Measurements from ENCODE around the gene COL5A1.

The COL5A1 gene

GRCh38 chr9:134645607-134646365, 4.2 kb downstream of the COL5A1 start:
- no peak for DNase-seq (ENCODE audit: low read depth in 1 of 2, low spot score in 1 of 2)
- Histone ChIP-seq H3K27me3 (ENCODE audit: insufficient read depth, poor library complexity, severe bottlenecking) (peaks cover 12% of the 10 kb centered on the region), H3K4me3 (replicated peaks; ENCODE audit: insufficient read depth, low read length) (no peak overlapping the region), H3K27ac (replicated peaks) (no peak overlapping the region)
- TF ChIP-seq GABPA (IDR thresholded peaks at IDR 0.05; ENCODE audit: low read depth) (no peak), CTCF (IDR thresholded peaks at IDR 0.05; ENCODE audit: insufficient read depth, low read length) (no peak), REST (IDR thresholded peaks at IDR 0.05; ENCODE audit: insufficient replicate concordance, low read depth) (no peak), SPI1 (IDR thresholded peaks at IDR 0.05; ENCODE audit: borderline replicate concordance, low read depth) (no peak), POLR2AphosphoS5 (IDR thresholded peaks at IDR 0.05; ENCODE audit: low read depth) (no peak)

- TF ChIP-seq CTCF (IDR thresholded peaks at IDR 0.05; ENCODE audit: insufficient read depth, low read length) = no peak
- peaks cover 5% of the 10 kb centered on the region for H3K27me3 ChIP-seq (ENCODE audit: insufficient read depth, poor library complexity, severe bottlenecking)
- H3K4me3 ChIP-seq (replicated peaks; ENCODE audit: insufficient read depth, low read length) = no peak overlapping the region
- H3K27ac ChIP-seq (replicated peaks) = no peak overlapping the region
- DNase-seq (ENCODE audit: low read depth in 1 of 2, low spot score in 1 of 2) = no peak
These were observed 5.9 kb downstream of the COL5A1 start for GRCh38 chr9:134647359-134648080.

DNA sequence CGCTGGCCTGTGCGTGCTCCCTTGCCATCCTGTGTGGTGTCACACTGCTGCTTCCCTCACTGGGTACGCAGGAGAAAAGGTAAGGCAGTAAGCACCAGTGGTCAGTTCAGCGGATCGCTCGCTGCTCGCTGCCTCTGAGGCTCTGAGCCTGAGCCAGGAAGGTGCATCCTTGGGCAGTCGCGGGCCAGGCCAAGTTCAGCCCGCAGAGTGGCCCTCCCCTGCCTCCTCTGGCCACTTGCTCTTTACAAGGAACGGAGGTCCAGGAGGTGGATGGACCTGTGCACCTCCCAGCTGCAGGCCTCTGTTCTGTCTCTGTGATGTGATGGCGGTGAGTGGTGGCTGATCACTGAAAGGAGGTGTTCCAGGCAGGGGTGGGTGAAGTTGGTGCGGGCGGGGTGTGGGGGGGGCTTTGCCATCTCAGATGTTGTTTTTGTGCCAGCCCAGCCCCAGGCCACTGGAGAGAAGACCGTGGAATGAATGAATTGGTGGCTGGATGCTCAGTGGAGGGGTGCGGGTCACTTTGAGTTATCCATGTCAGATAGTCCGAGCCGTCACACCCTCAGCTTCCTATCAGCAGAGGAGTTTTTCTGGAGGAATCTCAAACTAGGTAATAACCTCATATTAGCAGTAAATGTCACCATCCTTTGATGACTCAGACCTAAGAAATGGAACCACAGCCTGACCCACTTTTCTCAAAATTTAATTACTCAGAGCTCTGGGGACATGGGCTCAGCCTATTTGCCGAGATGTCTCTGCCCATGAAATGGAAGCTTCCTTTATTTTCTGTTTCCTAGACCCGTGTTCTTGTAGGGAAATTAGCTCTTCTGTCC, 7.3 kb downstream of the COL5A1 start:
- Histone ChIP-seq H3K27ac (replicated peaks) (no peak overlapping the region), H3K4me3 (replicated peaks; ENCODE audit: insufficient read depth, low read length) (no peak overlapping the region), H3K27me3 (ENCODE audit: insufficient read depth, poor library complexity, severe bottlenecking) (no peaks in the 10 kb centered on the region)
- TF ChIP-seq CTCF (IDR thresholded peaks at IDR 0.05; ENCODE audit: insufficient read depth, low read length) (no peak), REST (IDR thresholded peaks at IDR 0.05; ENCODE audit: insufficient replicate concordance, low read depth) (no peak), GABPA (IDR thresholded peaks at IDR 0.05; ENCODE audit: low read depth) (no peak), SPI1 (IDR thresholded peaks at IDR 0.05; ENCODE audit: borderline replicate concordance, low read depth) (no peak), POLR2AphosphoS5 (IDR thresholded peaks at IDR 0.05; ENCODE audit: low read depth) (no peak)
- DNase-seq (ENCODE audit: low read depth in 1 of 2, low spot score in 1 of 2) = no peak

Measured in HL-60 (cell line).